Osteoblast (primary cell): ENCODE results near the gene FAM174C. TPM values are rescaled to one million over a fixed set of nuclear protein-coding genes. Genes with fewer than 3 reads are reported as not detected.
"Not testable (repeated sequence)": the region's sequence is repeated elsewhere in the genome, so short reads cannot be mapped to it uniquely, and the experiment has no call there.

ENCODE experiments used
- DNase-seq: peaks from one replicate; pipeline ENCODE4 v3.0.0; 2011; ENCODE audit warnings: low spot score, mixed read lengths; ENCODE audit not compliant: insufficient read length; ENCODE audit errors: missing footprints
- H2AFZ ChIP-seq: 2 replicates; pipeline ENCODE4 v1.6.0; 2011; ENCODE audit warnings: mild to moderate bottlenecking, low read length
- H3K27ac ChIP-seq: 2 replicates; pipeline ENCODE4 v1.5.1; 2011; ENCODE audit warnings: mild to moderate bottlenecking, low read depth, low read length, moderate library complexity
- H3K27me3 ChIP-seq: 2 replicates; pipeline ENCODE4 v1.6.0; 2012; ENCODE audit warnings: mild to moderate bottlenecking, control low read depth, inconsistent platforms, low read length, moderate library complexity; ENCODE audit not compliant: insufficient read depth
- H3K36me3 ChIP-seq: 2 replicates; pipeline ENCODE4 v1.5.1; 2011; ENCODE audit warnings: mild to moderate bottlenecking, low read length, control low read depth, moderate library complexity; ENCODE audit not compliant: insufficient read depth
- H3K4me1 ChIP-seq: 2 replicates; pipeline ENCODE4 v1.5.1; 2011; ENCODE audit warnings: mild to moderate bottlenecking, low read length, control low read depth, moderate library complexity; ENCODE audit not compliant: insufficient read depth
- H3K4me2 ChIP-seq: 2 replicates; pipeline ENCODE4 v1.6.0; 2011; ENCODE audit warnings: mild to moderate bottlenecking, low read length; ENCODE audit not compliant: insufficient read depth
- H3K4me3 ChIP-seq: fragments of 200-600 bp; sonication (generic); 3 replicates; pipeline ENCODE4 v1.5.1; 2012; ENCODE audit warnings: mild to moderate bottlenecking, low read length, inconsistent platforms; ENCODE audit not compliant: insufficient read depth
- H3K79me2 ChIP-seq: 2 replicates; pipeline ENCODE4 v1.6.0; 2012; ENCODE audit warnings: mild to moderate bottlenecking, low read length, control low read depth, inconsistent platforms; ENCODE audit not compliant: insufficient read depth
- H3K9me3 ChIP-seq: 2 replicates; pipeline ENCODE4 v1.5.1; 2011; ENCODE audit warnings: low read depth, low read length, control low read depth
- H4K20me1 ChIP-seq: 2 replicates; pipeline ENCODE4 v1.6.0; 2012; ENCODE audit warnings: mild to moderate bottlenecking, low read length, control low read depth; ENCODE audit not compliant: insufficient read depth
- total RNA-seq: library from RNA; depleted of rRNA; stranded (reverse); fragments of >200 nt; gene quantifications from 2 replicates; pipeline ENCODE4 v1.2.3, GENCODE V29; 2012
- TF ChIP-seq, protein P1 (sequence below): IDR thresholded peaks from 2 replicates; pipeline ENCODE4 v1.5.1; 2011; ENCODE audit warnings: mild to moderate bottlenecking, low read depth, low read length, moderate library complexity; ENCODE audit errors: extremely low read depth

Gene FAM174C
- total RNA-seq, 1 donor = 25.0 TPM

DNA sequence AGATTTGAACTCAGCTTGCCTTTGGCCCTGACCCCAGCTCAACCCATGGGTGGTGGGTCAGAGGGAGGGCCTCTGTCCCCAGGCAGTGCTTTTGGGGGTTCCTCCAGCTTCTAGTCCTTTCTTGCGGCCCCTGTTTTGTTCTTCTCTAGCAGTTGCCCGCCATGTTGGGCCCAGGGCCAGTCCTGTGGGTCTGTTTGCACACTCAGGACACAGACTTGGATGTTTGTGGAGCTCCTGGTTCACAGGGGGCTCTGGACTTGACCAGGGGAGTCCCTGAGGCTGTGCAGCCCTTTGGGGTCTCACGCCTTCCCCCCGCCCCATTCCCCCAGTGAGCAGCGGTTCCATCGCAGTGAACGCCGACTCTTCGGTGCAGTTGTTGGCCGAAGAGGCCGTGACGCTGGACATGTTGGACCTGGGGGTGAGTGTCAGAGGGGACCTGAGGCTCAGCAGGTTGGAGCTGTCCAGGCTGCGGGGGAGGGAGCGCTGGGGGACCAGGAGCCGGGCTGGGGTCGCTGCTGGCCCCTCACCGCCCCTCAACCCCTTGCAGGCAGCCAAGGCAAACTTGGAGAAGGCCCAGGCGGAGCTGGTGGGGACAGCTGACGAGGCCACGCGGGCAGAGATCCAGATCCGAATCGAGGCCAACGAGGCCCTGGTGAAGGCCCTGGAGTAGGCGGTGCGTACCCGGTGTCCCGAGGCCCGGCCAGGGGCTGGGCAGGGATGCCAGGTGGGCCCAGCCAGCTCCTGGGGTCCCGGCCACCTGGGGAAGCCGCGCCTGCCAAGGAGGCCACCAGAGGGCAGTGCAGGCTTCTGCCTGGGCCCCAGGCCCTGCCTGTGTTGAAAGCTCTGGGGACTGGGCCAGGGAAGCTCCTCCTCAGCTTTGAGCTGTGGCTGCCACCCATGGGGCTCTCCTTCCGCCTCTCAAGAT lies 31.3 kb upstream of the FAM174C start:
- peak overlapping the region; percentile 64 for H3K4me2 ChIP-seq
- H3K4me3 ChIP-seq = peak overlapping the region; percentile 48
- H3K36me3 ChIP-seq = no peaks in the 10 kb centered on the region
- peaks cover 19% of the 10 kb centered on the region for H4K20me1 ChIP-seq
- TF ChIP-seq, protein P1, sequence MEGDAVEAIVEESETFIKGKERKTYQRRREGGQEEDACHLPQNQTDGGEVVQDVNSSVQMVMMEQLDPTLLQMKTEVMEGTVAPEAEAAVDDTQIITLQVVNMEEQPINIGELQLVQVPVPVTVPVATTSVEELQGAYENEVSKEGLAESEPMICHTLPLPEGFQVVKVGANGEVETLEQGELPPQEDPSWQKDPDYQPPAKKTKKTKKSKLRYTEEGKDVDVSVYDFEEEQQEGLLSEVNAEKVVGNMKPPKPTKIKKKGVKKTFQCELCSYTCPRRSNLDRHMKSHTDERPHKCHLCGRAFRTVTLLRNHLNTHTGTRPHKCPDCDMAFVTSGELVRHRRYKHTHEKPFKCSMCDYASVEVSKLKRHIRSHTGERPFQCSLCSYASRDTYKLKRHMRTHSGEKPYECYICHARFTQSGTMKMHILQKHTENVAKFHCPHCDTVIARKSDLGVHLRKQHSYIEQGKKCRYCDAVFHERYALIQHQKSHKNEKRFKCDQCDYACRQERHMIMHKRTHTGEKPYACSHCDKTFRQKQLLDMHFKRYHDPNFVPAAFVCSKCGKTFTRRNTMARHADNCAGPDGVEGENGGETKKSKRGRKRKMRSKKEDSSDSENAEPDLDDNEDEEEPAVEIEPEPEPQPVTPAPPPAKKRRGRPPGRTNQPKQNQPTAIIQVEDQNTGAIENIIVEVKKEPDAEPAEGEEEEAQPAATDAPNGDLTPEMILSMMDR = peak; percentile 86
- H3K9me3 ChIP-seq = no peaks in the 10 kb centered on the region
- H3K79me2 ChIP-seq = peaks cover 29% of the 10 kb centered on the region
- peak; percentile 100 for DNase-seq
- H2AFZ ChIP-seq = no peak overlapping the region
- no peaks in the 10 kb centered on the region for H3K27me3 ChIP-seq
- peaks cover 38% of the 10 kb centered on the region for H3K4me1 ChIP-seq
- peak overlapping the region; percentile 28 for H3K27ac ChIP-seq

DNA sequence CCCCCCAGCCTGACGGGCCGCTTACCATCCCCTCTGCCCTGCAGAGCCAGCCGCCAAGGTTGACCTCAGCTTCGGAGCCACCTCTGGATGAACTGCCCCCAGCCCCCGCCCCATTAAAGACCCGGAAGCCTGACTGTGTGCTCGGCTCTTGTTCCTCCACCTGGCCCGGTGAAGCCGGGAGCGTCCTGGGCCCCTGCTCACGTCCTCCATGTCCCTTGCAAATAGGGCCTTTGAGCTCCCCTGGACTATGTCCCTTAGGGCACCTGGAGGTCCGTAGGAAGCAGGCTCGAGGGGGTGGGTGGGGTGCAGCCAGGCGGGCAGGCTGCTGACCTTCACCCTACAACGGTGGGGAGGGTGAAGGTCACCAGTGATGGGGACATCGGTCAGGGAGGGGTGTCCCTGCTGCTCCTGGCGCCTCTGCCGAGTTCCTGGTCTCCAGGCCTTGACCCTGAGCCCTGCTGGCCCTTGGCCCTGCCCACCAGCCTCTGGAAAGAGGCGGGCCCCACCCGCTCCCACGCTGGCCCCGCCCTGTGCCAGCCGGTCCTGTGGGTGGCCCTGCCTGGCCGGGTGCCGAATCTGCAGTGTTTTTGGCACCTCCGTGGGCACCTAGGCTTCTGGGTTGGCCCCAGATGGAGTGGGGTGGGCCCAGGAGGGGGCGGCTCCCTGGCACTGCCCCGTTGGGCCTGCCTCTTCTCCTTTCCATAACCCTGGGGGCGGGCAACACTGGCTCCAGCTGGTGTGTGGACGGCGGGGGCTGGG lies 30.5 kb upstream of the FAM174C start:
- peak overlapping the region; percentile 48 for H3K4me3 ChIP-seq
- H3K4me2 ChIP-seq = peak overlapping the region; percentile 64
- H3K36me3 ChIP-seq = no peaks in the 10 kb centered on the region
- H4K20me1 ChIP-seq = peaks cover 20% of the 10 kb centered on the region
- H2AFZ ChIP-seq = no peak overlapping the region
- H3K4me1 ChIP-seq = peaks cover 34% of the 10 kb centered on the region
- H3K79me2 ChIP-seq = peaks cover 31% of the 10 kb centered on the region
- no peaks in the 10 kb centered on the region for H3K27me3 ChIP-seq
- DNase-seq = peak; percentile 93
- peak overlapping the region; percentile 28 for H3K27ac ChIP-seq
- H3K9me3 ChIP-seq = no peaks in the 10 kb centered on the region
- TF ChIP-seq, protein P1 = no peak

DNA sequence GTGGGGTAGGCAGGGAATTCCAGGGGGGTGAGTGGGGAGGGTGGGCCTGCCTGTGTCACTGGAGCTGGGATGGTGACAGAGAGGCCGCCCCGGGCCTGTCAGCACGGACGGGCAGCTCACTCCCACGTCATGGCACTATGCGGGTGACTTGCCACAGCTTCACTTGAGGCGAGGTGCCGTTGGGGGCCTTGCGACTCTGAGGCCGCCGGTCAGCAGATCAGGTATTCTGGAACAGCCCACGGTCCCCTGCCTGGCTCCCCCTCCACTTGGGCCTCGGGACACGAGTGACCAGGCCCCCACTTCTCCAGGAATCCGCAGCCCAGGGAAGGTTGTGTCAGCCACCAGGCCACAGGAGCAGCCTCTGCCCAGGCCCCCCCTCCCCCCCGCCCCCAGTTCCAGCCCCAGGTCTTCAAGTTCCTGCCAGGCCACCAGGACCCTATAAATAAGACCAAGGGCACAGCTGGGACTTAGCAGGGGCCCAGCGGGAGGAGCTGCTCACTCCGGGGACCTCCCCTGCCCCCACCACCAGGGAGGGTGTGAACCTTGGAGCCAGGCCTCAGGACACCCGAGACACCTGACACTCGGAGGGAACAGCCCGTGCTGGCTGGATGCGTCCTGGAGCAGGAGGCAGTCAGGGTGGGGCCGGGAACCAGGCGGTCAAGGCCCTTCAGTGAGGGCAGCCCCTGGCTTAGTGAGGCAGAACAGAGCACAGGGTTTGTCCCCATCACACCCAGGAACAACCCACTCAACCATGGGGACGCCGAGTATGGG lies 29.7 kb upstream of the FAM174C start:
- H2AFZ ChIP-seq = no peak overlapping the region
- H3K27me3 ChIP-seq = no peaks in the 10 kb centered on the region
- H3K4me2 ChIP-seq = no peak overlapping the region
- peaks cover 32% of the 10 kb centered on the region for H3K4me1 ChIP-seq
- no peaks in the 10 kb centered on the region for H3K9me3 ChIP-seq
- H3K79me2 ChIP-seq = peaks cover 33% of the 10 kb centered on the region
- H4K20me1 ChIP-seq = peaks cover 22% of the 10 kb centered on the region
- H3K36me3 ChIP-seq = no peaks in the 10 kb centered on the region
- TF ChIP-seq, protein P1 = no peak
- H3K4me3 ChIP-seq = no peak overlapping the region
- H3K27ac ChIP-seq = no peak overlapping the region
- no peak for DNase-seq

DNA sequence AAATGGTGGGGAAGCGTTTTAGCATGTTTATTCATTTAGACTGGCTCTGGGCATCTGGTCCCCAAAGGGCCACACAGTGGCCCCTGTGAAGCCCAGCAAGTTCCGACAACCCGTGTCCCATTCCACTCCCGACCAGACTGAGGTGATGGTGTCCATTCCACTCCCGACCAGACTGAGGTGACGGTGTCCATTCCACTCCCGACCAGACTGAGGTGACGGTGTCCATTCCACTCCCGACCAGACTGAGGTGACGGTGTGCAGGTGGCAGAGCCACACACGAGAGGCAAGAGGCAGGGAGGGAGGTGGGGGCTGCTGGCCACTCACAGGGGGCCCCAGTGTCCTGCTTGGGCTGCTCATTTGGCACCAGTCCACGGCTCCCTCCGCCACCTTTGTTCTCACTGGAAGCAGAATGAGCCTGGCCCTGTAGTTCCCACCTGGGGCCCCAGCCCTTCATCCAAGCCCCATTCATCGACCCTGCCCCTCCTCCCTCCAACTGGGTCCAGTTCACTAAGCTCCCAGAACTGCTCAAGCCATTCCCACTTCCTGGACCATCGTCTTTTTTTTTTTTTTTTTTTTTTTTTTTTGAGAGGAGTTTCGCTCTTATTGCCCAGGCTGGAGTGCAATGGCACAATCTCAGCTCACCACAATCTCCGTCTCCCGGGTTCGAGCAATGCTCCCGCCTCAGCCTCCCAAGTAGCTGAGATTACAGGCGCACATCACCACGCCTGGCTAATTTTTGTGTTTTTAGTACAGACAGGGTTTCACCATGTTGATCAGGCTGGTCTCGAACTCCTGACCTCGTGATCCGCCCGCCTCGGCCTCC lies 28.9 kb upstream of the FAM174C start:
- H3K4me1 ChIP-seq = peaks cover 24% of the 10 kb centered on the region
- peaks cover 38% of the 10 kb centered on the region for H3K79me2 ChIP-seq
- H4K20me1 ChIP-seq = peaks cover 27% of the 10 kb centered on the region
- H3K27me3 ChIP-seq, H3K4me3 ChIP-seq, DNase-seq, H2AFZ ChIP-seq, H3K36me3 ChIP-seq, H3K9me3 ChIP-seq, H3K27ac ChIP-seq, H3K4me2 ChIP-seq: not testable (repeated sequence)
